Endothelial cell of umbilical vein (primary cell): ENCODE results near the gene CCDC124. TPM values are rescaled to one million over a fixed set of nuclear protein-coding genes. Genes with fewer than 3 reads are reported as not detected.
A peak's percentile ranks its signal among the peaks of the same experiment; 100 is the strongest.

Experiments
- BruUV-seq: library from RNA; stranded (reverse); fragments of 400-500 nt; replicated peaks from 2 replicates; lab custom pipeline; 2021; lab: Mats Ljungman, UMichigan
- CTCF ChIA-PET: fragments of 300-600, 350-600 bp; sonication (Branson Sonifier 250); formaldehyde crosslinking; loops from one replicate; lab custom pipeline; 2021; ENCODE audit warnings: antibody characterized with exemption, inconsistent platforms; lab: Charles Lee
- POLR2A ChIA-PET: fragments of 300-600, 350-600 bp; sonication (Branson Sonifier 250); formaldehyde crosslinking; loops from one replicate; lab custom pipeline; 2021; ENCODE audit warnings: antibody characterized with exemption, inconsistent platforms; lab: Charles Lee
- DNase-seq: peaks from one replicate; pipeline ENCODE4 v3.0.0-alpha.2; 2011; ENCODE audit warnings: low read depth, low spot score
- FAIRE-seq: peaks from 2 replicates; lab custom pipeline; 2011; peaks lifted over from hg19 to GRCh38; lab: Jason Lieb, UNC
- H2AFZ ChIP-seq: 2 replicates; pipeline ENCODE4 v1.6.0; 2012; ENCODE audit warnings: low read depth, low read length, control low read depth, inconsistent platforms
- H3K27ac ChIP-seq: 2 replicates; pipeline ENCODE4 v1.5.1; 2011; ENCODE audit warnings: low read depth, mild to moderate bottlenecking, control low read depth, low read length, moderate library complexity; ENCODE audit not compliant: insufficient read depth
- H3K27me3 ChIP-seq, 2 experiments: 2 replicates each; pipeline versions ENCODE4 v1.6.0 to v1.6.1; 2011; ENCODE audit warnings: low read length in 2 of 2, mixed read lengths in 1 of 2; ENCODE audit not compliant: control insufficient read depth in 2 of 2, insufficient read depth in 2 of 2
- H3K36me3 ChIP-seq, 2 experiments: 2 replicates in 1 of 2; 3 replicates in 1 of 2; pipeline ENCODE4 v1.5.1; 2011; ENCODE audit warnings: low read length in 2 of 2, mild to moderate bottlenecking in 1 of 2, moderate library complexity in 1 of 2; ENCODE audit not compliant: control insufficient read depth in 2 of 2, insufficient read depth in 2 of 2; ENCODE audit errors: extremely low read depth in 1 of 2
- H3K4me1 ChIP-seq: 3 replicates; pipeline ENCODE4 v1.5.1; 2011; ENCODE audit warnings: mild to moderate bottlenecking, low read length; ENCODE audit not compliant: control insufficient read depth, insufficient read depth; ENCODE audit errors: extremely low read depth
- H3K4me2 ChIP-seq: 2 replicates; pipeline ENCODE4 v1.6.1; 2011; ENCODE audit warnings: low read length, control low read depth, mixed read lengths; ENCODE audit not compliant: insufficient read depth
- H3K4me3 ChIP-seq, 3 experiments: fragments of 200-600 bp in 1 of 3; sonication (generic), shearing (Covaris generic) in 1 of 3; replicated peaks in 1 of 3; 2 replicates each; pipeline ENCODE4 v1.5.1; 2011 to 2016; ENCODE audit warnings: control low read depth in 3 of 3, low read length in 3 of 3, mild to moderate bottlenecking in 2 of 3, inconsistent platforms in 1 of 3, low read depth in 1 of 3, moderate library complexity in 1 of 3; ENCODE audit not compliant: insufficient read depth in 1 of 3
- H3K79me2 ChIP-seq: 2 replicates; pipeline ENCODE4 v1.6.0; 2012; ENCODE audit warnings: low read length, inconsistent platforms; ENCODE audit not compliant: control insufficient read depth, insufficient read depth
- H3K9ac ChIP-seq: replicated peaks from 2 replicates; pipeline ENCODE3; 2011; ENCODE audit warnings: low read length, control low read depth; ENCODE audit not compliant: insufficient read depth; ENCODE audit errors: extremely low read depth
- H3K9me1 ChIP-seq: replicated peaks from 3 replicates; pipeline ENCODE4 v1.6.0; 2011; ENCODE audit warnings: mild to moderate bottlenecking, low read length; ENCODE audit not compliant: control insufficient read depth, insufficient read depth; ENCODE audit errors: extremely low read depth
- H3K9me3 ChIP-seq: replicated peaks from 2 replicates; pipeline ENCODE4 v1.5.1; 2012; ENCODE audit warnings: low read length, inconsistent platforms; ENCODE audit not compliant: control insufficient read depth, insufficient read depth
- H4K20me1 ChIP-seq: replicated peaks from 2 replicates; pipeline ENCODE3; 2011; ENCODE audit warnings: mild to moderate bottlenecking, low read length; ENCODE audit not compliant: control insufficient read depth, insufficient read depth; ENCODE audit errors: extremely low read depth
- EZH2 ChIP-seq: IDR thresholded peaks from 2 replicates; pipeline ENCODE4 v1.6.1; 2012; ENCODE audit warnings: borderline replicate concordance, low read depth, mild to moderate bottlenecking, moderate library complexity, low read length, inconsistent platforms; ENCODE audit not compliant: severe bottlenecking
- FOS ChIP-seq: IDR thresholded peaks from 2 replicates; pipeline ENCODE4 v1.6.1; 2011; ENCODE audit warnings: mild to moderate bottlenecking, low read length, moderate library complexity, borderline replicate concordance; ENCODE audit not compliant: insufficient read depth
- GATA2 ChIP-seq: IDR thresholded peaks from 2 replicates; pipeline ENCODE4 v1.7.0; 2011; ENCODE audit warnings: low read depth, mild to moderate bottlenecking, moderate library complexity, mixed read lengths, low read length; ENCODE audit not compliant: insufficient read length, insufficient read depth
- JUN ChIP-seq: IDR thresholded peaks from 2 replicates; pipeline ENCODE4 v1.6.1; 2011; ENCODE audit warnings: borderline replicate concordance, low read depth; ENCODE audit not compliant: insufficient read length, insufficient read depth
- MYC ChIP-seq: IDR thresholded peaks from one replicate; pipeline ENCODE4 v1.6.1; 2011; ENCODE audit warnings: mild to moderate bottlenecking, low read depth, low read length
- POLR2A ChIP-seq: IDR thresholded peaks from 2 replicates; pipeline ENCODE4 v1.6.1; 2012; ENCODE audit warnings: low read depth, mild to moderate bottlenecking, control low read depth, low read length
- POLR2AphosphoS5 ChIP-seq: IDR thresholded peaks from 2 replicates; pipeline ENCODE4 v1.6.1; 2012; ENCODE audit warnings: low read depth, mild to moderate bottlenecking, control low read depth, low read length, moderate library complexity; ENCODE audit not compliant: insufficient read depth
- dilution Hi-C: fragments of 300-500 bp; cut with MboI; formaldehyde crosslinking; loops from one replicate; pipeline ENCODE4 v1.15.0; 2019; ENCODE audit warnings: low sequenced_read_pairs; ENCODE audit not compliant: extremely low pct_ligation_motif_present
- intact Hi-C: fragments of 100-400 bp; cut with micrococcal nuclease; formaldehyde crosslinking; loops from one replicate; pipeline ENCODE4 v1.10.0; 2022
- polyA plus RNA-seq, 4 experiments: library from polyadenylated mRNA; depleted of rRNA in 3 of 4; stranded (reverse) in 3 of 4; unstranded in 1 of 4; fragments of >200 nt; gene quantifications; 2 replicates each; pipeline versions ENCODE4 v1.2.1 to v1.2.3, GENCODE V29; 2011 to 2012; ENCODE audit warnings: missing spikeins in 1 of 4
- total RNA-seq: library from RNA; stranded (reverse); gene quantifications from 2 replicates; pipeline ENCODE4 v1.2.3, GENCODE V29; 2021
- TF ChIP-seq, protein P1 (sequence below): IDR thresholded peaks from 2 replicates; pipeline ENCODE4 v1.6.1; 2011; ENCODE audit not compliant: insufficient read depth, insufficient read length
- TF ChIP-seq, protein P2 (sequence below), 2 donors: IDR thresholded peaks; 1 replicate in 1 of 2; 2 replicates in 1 of 2; pipeline ENCODE4 v1.5.1; 2011; ENCODE audit warnings: low read length in 2 of 2, mild to moderate bottlenecking in 2 of 2, moderate library complexity in 2 of 2, control low read depth in 1 of 2, inconsistent platforms in 1 of 2, low read depth in 1 of 2; ENCODE audit not compliant: insufficient read depth in 1 of 2; ENCODE audit errors: extremely low read depth in 1 of 2

CCDC124 gene
- total and polyA plus RNA-seq, 2 donors (not counting 3 experiments of a cell fraction or from before 2014, with no cell fraction given): 101 to 115 TPM

GRCh38 chr19:17965370-17966128 lies 32.7 kb downstream of the CCDC124 start:
- POLR2A ChIA-PET: no interaction called here
- Histone ChIP-seq H4K20me1 (no peaks in the 10 kb centered on the region), H3K4me2 (no peak overlapping the region), H3K9me1 (no peaks in the 10 kb centered on the region), H3K36me3 (no peaks in the 10 kb centered on the region), H3K4me1 (peaks cover 6% of the 10 kb centered on the region), H3K9ac (no peak overlapping the region), H3K4me3 (no peak overlapping the region), H2AFZ (no peak overlapping the region), H3K27ac (no peak overlapping the region), H3K79me2 (no peaks in the 10 kb centered on the region), H3K27me3 (peaks cover 14 to 18% of the 10 kb centered on the region in 2 experiments), H3K9me3 (no peaks in the 10 kb centered on the region)
- dilution Hi-C loops: no loop called here
- no TSS peak for BruUV-seq
- intact Hi-C loops: no loop called here
- FAIRE-seq: peak; percentile 18
- TF ChIP-seq EZH2: no peak
- TF ChIP-seq JUN: no peak
- TF ChIP-seq POLR2AphosphoS5: no peak
- TF ChIP-seq MYC: no peak
- TF ChIP-seq, protein P1, sequence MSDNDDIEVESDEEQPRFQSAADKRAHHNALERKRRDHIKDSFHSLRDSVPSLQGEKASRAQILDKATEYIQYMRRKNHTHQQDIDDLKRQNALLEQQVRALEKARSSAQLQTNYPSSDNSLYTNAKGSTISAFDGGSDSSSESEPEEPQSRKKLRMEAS: no peak
- TF ChIP-seq POLR2A: no peak
- no peak for TF ChIP-seq FOS
- no peak for TF ChIP-seq GATA2
- TF ChIP-seq, protein P2, sequence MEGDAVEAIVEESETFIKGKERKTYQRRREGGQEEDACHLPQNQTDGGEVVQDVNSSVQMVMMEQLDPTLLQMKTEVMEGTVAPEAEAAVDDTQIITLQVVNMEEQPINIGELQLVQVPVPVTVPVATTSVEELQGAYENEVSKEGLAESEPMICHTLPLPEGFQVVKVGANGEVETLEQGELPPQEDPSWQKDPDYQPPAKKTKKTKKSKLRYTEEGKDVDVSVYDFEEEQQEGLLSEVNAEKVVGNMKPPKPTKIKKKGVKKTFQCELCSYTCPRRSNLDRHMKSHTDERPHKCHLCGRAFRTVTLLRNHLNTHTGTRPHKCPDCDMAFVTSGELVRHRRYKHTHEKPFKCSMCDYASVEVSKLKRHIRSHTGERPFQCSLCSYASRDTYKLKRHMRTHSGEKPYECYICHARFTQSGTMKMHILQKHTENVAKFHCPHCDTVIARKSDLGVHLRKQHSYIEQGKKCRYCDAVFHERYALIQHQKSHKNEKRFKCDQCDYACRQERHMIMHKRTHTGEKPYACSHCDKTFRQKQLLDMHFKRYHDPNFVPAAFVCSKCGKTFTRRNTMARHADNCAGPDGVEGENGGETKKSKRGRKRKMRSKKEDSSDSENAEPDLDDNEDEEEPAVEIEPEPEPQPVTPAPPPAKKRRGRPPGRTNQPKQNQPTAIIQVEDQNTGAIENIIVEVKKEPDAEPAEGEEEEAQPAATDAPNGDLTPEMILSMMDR (IDR thresholded peaks at IDR 0.05; ENCODE audit: extremely low read depth in 1 of 2, insufficient read depth in 1 of 2, low read depth in 1 of 2, low read length in 2 of 2): no peak
- CTCF ChIA-PET: interaction anchor here (1.1 to 1.4 kb wide), 2 partner anchors 12 to 33 kb away, joined by 3 to 4 read pairs; no protein-coding TSS in a partner anchor
- DNase-seq: no peak
